ENCODE data around the gene ZRSR2.
"Not testable (repeated sequence)": the region's sequence is repeated elsewhere in the genome, so short reads cannot be mapped to it uniquely, and the experiment has no call there.

The ZRSR2 gene, protein sequence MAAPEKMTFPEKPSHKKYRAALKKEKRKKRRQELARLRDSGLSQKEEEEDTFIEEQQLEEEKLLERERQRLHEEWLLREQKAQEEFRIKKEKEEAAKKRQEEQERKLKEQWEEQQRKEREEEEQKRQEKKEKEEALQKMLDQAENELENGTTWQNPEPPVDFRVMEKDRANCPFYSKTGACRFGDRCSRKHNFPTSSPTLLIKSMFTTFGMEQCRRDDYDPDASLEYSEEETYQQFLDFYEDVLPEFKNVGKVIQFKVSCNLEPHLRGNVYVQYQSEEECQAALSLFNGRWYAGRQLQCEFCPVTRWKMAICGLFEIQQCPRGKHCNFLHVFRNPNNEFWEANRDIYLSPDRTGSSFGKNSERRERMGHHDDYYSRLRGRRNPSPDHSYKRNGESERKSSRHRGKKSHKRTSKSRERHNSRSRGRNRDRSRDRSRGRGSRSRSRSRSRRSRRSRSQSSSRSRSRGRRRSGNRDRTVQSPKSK

DNA sequence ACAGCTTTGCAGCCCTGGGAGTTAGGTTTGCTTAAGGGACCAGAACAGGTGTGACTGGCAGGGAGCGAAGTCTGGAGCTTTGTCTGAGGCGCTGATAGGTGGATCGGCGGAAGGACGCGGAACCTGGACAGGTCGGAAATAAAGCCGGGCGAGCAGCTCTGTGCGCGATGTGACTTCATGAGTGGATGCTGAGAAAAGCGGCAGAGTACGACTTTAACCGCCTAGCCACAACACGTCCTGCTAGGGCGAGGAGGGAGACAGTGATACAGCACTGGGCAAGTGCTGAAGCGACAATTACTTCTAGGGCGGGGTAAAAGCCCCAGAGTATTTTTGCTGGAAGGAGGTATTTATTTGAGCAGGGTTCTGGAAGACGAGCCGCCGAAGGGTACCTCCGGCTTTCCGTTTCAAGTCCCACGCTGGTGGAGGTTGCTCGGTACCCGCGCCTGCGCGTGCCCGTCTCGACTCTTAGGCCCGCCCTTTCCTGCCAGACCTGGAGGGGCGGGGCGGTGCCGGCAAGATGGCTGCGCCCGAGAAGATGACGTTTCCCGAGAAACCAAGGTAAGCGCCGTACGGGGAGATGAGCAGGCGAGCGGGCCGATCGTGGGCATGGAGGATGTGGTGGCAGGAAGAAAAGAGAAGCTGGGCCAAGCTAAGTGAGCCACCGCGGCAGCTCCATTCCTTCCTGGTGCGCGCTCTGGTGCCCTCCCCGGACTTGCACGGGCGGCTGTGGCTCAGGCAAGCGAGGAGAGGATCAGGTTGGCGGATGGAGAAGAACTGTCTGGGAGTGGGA, at the start of gene ZRSR2:
ZRSR2 (plus strand) TSS at position 506 of the 790 bp plus-strand sequence; CDS start at position 518, 12 bp downstream.
- DNase-seq, result no peak

DNA sequence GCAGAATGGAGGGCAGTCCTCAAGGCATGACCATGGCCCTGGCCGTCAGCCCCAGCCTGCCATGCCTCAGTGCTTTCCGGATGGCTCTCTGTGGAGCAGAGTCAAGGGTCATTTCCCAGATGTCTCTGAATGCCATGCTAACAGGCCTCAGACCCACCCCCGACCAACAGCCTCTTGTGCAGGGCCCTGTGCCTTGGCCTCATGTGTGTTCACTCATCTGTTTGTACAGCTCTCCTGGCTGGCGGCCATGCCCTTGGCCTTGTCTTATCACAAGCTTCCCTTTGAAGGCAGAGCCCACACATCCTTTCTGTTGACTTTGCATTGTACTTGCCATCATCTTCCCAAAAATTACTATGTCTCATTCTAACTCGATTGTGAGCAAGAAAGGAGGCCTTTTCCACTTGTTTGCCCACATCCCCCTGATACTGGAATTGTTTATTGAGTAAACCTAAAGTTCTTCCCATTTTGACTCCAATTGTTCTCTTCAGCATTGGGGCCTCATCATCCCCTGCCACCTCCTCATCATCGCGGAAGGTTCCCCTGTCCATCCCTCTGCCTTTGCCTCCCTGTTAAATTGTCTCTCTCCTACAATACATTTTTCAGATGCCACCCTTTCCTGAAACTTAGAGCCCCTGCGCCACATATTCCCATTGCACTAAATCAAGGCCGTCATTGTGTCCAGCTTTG, 46.0 kb upstream of the ZRSR2 start:
- no peak for DNase-seq

DNA sequence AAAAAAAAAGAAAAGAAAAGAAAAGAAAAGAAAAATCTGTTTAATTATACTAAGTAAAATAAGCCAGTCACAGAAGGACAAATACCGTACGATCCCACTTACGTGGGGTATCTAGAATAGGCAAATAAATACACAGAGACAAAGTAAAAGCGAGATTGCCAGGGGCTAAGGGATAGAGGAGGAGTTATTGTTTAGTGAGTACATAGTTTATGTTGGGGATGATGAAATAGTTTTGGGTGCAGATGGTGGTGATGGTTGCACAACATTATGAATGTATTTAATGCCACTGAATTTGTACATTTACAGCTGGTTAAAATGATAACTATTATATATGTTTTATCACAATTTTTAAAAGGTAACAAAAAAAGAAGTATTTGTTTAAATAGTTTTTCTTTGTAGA, 45.1 kb upstream of the ZRSR2 start:
- no peak for DNase-seq

DNA sequence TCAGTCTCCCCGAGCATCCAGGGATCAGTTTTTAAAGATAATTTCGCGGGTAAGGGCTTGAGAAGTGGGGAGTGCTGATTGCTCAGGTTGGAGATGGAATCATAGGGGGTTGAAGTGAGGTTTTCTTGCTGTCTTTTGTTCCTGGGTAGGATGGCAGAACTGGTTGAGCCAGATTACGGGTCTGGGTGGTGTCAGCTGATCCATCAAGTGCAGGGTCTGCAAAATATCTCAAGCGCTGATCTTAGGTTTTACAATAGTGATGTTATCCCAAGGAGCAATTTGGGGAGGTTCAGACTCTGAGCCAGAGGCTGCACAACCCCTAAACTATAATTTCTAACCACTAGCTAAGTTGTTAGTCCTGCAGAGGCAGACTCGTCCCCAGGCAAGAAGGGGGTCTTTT, 43.6 kb upstream of the ZRSR2 start:
- not testable (repeated sequence) for DNase-seq

DNA sequence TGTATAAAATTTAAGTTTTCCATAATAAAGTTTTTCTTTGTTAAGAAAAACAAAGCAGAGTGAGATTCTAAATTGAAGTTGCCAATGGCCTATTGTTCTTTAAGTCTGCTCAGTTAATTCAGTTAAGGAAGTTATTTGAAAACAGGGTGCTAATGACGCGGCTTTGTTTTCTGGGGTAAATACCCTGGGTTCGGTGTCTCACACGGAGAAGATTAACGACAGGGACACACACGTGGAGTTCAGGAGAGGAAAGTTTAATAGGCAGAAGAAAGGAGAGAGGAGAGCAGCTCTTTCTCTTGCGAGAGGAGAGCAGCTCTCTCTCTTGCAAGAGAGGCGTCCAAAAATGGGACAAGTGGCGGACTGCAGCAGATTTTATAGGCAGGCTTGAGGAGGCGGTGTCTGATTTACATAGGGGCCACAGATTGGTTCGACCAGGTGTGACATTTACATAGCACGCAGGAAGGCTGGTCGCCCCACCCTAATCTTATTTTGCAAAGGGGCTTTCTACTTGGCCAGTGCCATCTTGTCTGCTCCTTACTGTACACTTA, 42.6 kb upstream of the ZRSR2 start:
- DNase-seq, result no peak

DNA sequence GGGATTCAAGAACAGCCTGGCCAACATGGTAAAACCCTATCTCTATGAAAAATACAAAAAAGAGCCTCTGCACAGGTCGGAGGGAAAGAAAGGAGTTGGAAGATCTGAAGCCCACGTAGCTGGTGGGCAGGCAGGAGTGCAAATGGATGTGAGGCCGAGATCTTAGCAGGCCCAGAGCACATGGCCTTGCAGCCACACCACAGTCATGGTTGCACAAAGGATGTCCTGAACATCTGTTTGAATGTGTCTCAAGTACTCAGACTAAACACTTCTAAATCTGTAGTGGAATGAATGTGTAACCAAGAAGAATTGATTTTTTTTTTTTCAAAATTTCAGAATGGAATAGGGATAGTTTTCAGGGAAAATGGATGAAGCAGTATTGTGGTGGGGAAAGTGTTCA, 41.4 kb upstream of the ZRSR2 start:
- no peak for DNase-seq

DNA sequence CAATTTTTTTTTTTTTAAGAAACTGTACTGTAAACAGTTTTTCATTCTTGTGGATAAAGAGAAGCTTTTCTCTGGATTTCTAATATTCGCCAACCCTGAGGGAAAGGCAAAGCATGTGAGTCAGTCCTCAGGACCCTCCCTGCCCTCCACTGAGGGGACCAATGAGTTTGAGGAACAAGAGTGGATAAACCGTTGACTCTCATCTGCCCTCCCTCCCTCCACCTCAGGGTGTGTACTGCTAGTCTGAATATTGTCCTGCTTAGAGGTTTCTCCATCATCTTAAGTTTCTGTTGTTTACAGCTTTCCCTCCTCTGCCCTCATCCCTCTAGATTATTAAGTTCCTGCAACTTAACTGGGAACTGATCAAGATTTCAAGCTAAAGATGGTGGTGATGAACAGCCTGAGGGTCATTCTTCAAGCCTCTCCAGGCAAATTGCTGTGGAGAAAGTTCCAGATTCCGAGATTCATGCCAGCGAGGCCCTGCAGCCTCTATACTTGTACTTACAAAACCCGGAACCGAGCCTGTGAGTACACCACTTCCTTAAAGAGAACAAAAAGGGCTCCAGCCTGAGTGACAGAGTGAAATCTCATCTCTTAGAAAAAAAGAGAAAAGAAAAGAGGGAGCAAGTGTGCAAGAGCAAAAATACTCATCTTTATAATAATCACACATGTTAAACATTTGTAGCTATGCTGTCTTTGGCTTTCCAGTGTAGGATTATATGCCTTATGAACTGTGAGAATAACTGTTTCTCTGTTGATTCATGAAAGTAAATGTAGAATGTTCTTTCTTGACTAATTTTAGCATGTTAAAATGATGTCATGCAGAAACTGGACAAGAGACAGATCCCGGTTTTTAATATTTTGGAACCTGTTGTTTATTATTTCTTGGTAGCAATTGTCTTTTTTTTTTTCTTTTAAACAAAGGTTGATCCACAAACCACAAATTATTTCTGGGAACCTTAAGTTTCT, 40.4 kb upstream of the ZRSR2 start:
- DNase-seq, result no peak

DNA sequence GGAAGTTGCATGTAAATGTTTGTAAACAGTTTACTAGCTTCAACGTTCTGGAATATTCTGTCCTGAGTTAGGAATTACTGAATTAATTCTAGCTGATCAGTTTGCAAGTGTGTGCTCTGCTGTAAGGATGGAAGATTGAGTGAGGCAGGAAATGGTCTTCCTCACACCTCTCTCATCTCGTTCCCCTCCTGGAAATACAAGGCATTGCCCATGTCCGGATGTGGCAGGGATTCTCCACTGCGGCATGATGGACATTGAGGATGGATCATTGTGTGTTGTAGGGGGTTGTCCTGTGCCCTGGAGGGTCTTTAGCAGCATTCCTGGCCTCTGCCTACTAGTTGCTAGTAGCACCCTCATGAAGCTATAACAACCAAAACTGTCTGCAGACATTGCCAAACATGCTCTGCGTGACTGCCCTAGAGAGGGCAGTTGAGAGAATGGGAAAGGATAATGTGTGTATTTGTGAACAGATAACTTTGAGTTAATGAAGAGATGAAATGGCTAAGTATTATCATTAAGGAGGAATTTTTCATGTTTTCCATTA, 39.6 kb upstream of the ZRSR2 start:
- no peak for DNase-seq

DNA sequence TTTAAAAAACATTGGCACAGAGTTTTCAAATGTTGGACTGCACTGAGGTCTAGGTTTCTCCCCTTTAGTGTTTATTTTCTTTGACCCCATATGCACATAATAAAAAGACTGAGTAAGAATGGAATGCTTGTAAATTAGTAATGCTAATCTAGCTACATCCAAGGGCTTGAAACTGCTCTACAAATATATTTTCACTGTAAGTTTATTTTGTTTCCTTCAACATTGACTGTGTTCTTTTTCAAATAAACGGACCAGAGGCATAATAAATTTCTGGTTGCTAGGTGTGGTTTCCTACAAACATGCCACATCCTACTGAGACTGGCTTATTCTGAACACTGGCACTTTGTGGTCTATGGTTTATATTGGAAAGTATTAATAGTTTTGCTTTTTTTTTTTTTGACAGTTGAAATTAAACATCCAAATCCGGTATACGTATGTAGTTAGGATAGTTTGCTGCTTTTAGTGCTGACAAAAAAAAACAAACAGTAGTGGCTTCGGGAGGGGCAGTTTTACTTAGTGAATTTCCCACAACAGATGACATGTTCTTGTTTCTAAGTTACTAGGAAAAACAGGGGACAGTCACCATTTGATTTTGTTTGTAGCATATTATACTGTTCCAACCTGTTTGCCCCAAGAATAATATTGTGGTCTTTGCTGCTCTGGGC, 39.0 kb upstream of the ZRSR2 start:
- no peak for DNase-seq

DNA sequence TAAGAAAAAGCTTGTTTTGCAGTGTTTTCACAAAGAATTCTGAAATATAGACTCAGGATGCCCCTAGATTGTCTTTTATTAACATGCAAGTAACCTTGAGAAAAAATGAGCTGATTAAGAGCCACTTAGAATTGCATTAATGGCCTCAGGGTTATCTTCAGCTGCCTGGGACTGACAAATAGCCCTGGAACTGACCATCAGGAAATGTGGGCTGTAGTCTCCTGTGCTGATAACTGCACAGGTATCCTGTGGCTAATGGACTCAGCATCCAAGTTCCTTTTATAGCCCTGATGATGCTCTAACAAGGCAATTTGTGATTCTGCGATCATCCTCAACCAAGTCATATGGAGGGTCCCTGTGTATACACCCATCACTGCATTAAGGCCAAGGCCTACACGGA, 35.2 kb upstream of the ZRSR2 start:
- no peak for DNase-seq

DNA sequence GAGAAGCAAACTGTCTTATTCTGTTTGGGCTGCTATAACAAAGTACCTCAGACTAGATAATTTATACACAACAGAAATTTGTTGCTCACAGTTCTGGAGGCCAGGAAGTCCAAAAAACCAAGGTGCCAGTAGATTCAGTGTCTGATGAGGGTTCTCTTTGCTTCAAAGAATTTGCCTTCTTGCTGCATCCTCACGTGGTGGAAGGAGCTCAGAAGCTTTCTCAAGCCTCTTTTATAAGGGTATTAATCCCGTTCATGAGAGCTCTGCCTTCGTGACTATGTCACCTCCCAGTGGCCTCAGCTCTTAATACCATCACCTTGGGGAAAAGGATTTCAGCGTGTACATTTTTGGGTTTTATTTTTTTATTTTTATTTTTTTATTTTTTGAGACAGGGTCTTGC, 32.1 kb upstream of the ZRSR2 start:
- no peak for DNase-seq

DNA sequence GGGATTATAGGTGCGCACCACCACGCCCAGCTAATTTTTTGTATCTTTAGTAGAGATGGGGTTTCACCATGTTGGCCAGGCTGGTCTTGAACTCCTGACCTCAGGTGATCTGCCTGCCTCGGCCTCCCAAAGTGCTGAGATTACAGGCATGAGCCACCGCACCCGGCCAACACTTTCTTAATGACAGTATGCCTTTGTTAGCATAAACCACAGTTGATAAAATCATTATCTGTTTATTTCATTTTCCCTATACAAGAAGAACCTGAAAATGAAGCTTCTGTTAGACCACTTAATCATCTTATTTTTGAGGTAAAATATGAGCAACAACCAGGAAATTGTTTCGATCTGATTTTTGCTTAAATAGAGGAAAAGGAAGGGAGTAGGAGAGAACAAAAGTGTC, 30.4 kb upstream of the ZRSR2 start:
- DNase-seq, result not testable (repeated sequence)

DNA sequence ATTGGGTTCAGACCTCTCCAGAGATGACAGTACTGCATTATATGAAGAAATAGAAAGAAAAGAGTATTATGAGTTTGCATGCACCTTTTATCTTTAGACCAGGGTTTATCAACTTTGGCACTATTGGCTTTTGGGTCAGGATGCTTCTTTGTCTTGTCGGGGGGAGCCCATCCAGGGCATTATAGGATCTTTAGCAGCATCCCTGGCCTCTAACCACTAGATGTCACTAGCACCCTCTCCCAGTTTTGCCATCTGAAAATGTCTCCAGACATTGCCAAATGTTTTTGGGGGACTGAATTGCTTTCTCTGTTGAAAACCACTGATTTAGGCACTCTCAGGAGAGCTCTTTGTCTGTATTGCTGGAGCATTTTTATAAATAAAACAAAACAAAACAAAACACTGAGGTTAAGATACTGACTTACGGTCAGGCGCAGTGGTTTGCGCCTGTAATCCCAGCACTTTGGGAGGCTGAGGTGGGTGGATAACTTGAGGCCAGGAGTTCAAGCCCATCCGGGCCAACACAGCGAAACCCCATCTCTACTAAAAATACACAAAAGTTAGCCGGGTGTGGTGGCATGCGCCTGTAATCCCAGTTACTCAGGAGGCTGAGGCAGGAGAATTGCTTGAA, 28.6 kb upstream of the ZRSR2 start:
- no peak for DNase-seq

DNA sequence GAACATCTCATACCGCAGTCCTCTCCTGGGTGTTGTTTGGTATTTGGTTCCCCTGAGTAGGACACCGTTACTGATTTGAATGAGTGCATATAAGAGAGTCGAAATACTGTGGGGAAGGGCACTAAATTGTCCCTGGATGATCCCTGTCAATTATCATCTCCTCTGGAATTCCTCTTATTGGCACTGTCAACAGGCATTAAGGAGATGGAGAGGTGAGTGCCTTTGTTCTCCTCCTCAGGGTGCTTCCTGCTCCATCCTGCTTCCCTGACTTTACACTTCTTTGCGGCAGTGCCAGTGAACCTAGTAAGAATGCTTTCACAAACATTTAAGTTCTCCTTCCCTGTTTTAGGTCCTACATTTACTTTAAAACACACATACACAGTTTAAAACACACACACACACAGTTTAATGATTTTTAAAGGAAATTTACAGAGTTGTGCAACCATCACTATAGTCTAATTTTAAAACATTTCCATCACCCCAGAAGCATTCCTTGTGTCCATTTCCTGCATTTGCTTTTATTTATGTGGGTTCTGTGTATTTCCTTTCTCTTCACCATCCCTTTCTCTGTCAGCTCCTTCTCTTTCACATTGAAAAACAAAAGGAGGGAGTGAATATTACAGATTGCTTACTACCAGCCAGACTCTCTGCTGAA, 20.9 kb upstream of the ZRSR2 start:
- no peak for DNase-seq

DNA sequence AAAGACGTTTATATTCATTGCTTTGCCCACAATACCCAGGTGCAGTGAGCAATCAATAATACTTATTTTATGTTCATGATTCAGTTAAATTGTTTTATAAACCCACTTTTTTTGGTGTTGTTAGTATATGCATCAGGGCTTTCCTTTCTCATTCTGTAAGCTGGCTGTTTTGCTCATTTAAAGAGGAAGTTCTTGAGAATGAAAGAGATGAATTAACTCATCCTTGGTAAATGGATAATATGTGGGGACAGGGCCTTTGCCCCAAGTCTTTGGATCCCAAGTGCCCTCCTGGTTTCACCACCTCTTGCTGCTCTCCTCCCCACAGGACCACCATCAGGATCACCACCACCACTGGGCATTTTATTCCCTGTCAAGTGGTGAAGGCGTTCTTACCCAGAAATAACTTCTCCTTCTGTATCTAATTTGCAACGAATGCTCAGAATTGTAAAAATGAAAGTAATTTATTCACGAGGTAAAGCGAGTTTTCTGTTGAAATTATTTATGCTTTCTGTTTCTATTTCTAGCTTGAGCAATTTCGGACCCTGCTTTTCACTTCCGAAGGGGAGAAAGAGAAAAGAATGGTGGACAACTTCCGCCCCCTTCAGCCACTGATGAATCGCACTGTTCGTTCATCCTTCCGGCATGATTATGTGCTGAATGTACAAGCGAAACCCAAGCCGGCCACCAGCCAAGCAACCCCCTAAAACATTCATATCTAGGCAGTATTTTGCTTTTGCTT, 8.2 kb upstream of the ZRSR2 start:
- no peak for DNase-seq

DNA sequence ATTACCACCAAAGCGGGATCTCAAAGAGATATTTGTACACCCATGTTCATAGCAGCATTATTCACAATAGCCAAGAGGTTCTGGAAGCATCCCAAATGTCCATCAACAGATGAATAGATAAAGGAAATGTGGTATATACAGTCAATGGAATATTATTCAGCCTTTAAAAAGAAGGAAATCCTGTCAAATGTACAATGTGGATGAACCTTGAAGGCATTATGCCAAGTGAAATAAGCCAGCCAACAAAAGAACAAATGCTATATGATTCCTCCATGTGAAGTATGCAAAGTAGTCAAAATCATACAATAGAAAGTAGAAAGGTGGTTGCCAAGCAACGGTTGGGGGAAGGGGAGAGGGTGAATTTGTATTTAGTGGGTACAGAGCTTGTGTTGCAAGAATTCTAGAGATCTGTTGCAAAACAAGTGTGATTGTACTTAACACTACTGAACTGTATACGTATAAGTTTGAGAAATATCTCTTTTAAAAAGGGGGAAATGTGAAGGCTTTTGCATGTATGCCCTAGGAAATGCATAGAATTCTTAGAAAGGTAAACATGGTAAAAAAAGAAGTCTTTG, 5.0 kb upstream of the ZRSR2 start:
- no peak for DNase-seq

DNA sequence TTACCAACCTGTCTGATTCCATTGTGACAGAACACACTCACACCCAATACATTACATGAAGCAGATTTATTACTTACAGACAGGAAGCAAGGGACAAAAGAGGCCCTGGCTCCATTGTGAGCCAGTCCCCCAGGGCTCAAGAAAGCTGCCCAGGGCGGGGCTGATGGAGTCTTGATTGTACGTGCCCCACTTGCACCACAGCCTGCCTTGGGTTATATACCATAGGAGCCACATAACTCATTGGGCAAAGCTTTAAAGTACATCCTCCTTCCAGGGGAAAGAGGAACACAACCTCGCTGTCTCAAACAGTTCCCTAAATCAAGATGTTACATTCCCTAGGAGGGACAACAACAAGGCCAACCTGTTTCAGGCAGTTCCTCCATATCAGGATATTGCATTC, 3.4 kb upstream of the ZRSR2 start:
- no peak for DNase-seq

DNA sequence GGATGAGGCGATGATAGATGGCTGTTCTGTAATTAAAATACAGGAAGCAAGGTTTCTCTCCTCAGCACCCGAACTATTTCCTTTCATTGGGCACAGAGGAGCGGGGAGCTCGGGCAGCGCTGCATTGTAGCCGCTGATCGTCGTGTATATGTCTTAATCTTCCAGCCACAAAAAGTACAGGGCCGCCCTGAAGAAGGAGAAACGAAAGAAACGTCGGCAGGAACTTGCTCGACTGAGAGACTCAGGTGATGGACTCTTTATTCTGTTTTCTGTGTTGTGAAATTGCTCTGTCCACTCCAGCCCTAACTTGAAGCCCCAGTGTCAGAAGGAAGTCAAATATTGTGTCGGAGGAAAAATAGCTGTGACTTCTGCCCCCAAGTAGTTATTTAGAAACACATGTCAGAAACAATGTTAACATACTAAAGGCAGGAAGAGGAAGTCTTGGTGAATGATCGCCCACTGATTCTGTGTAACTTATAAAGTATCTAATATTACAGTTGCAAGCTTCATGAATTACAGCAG, 546 bp downstream of the ZRSR2 start:
- DNase-seq, result no peak

DNA sequence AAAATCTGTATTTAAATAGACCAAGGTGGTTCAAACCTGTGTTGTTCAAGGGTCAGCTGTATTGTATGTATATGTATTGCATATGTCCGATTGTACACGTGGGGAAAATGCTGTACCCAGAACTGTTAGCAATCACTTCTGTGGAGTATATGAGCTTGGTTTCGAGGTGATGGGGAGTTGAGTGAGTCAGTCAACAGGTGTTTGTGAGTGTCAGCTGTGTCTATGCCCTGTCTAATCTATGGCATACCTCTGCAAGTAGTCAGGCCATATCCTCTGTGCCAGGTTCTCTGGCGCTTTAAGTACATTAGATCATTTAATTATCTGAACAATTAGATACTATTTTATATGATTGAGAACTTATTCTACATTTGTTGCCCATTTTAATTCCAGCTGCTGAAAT, 7.4 kb downstream of the ZRSR2 start:
- DNase-seq, result no peak
